Activated CD8-positive, alpha-beta memory T cell treated with anti-CD3 and anti-CD28 coated beads for 36 hours (primary cell): ENCODE results near the gene SPAG4. TPM values are rescaled to one million over a fixed set of nuclear protein-coding genes. Genes with fewer than 3 reads are reported as not detected.

Source experiments
- CTCF ChIA-PET: fragments of 350-600 bp; sonication (Branson Sonifier 250); formaldehyde crosslinking; loops from one replicate; lab custom pipeline; 2021; ENCODE audit warnings: antibody characterized with exemption; lab: Charles Lee
- POLR2A ChIA-PET: fragments of 350-600 bp; sonication (Branson Sonifier 250); formaldehyde crosslinking; loops from one replicate; lab custom pipeline; 2021; ENCODE audit warnings: antibody characterized with exemption; lab: Charles Lee
- total RNA-seq, 2 experiments: library from RNA; stranded (reverse); gene quantifications; one replicate each; pipeline ENCODE4 v1.2.3, GENCODE V29; 2021

The SPAG4 gene, protein sequence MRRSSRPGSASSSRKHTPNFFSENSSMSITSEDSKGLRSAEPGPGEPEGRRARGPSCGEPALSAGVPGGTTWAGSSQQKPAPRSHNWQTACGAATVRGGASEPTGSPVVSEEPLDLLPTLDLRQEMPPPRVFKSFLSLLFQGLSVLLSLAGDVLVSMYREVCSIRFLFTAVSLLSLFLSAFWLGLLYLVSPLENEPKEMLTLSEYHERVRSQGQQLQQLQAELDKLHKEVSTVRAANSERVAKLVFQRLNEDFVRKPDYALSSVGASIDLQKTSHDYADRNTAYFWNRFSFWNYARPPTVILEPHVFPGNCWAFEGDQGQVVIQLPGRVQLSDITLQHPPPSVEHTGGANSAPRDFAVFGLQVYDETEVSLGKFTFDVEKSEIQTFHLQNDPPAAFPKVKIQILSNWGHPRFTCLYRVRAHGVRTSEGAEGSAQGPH
- total RNA-seq: 1 to 10 TPM; 3.5 to 4.7 TPM

DNA sequence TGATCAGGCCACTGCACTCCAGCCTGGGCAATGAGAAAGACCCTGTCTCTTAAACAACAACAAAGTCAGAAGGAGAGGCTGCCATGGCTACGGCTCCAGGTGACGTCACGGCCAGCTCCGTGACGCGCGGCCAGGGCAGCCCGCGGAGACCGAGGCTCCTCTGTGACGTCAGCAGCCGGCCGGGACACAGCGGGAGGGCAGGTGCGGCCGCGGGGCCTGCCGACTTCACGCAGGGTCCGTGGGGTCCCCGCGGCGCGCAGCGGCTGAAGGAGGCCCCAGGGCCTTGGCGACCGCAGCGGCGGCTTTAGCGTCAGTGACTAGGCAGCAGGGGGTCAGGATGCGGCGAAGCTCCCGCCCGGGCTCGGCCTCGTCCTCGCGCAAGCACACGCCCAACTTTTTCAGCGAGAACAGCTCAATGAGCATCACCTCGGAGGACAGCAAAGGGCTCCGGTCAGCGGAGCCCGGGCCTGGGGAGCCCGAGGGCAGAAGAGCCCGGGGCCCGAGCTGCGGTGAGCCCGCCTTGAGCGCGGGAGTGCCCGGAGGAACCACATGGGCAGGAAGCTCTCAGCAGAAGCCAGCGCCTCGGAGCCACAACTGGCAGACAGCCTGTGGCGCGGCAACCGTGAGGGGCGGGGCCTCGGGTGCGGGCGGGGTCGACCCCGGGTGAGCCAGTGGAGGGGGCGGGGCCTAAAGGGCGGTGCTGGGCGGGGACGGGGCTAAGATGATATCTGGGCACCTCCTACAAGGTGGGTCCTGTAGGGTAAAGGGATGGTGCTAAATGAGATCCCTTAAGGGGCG is at the start of gene SPAG4:
Gene SPAG4 (plus strand): TSS at position 163 of the 798 bp plus-strand sequence. CDS start 175 bp downstream, at position 338.
- CTCF ChIA-PET: interaction anchor here (0.8 to 2.6 kb wide), 3 partner anchors 13 to 49 kb away, joined by 4 to 11 read pairs (median 10); partner anchors contain the start of genes CPNE1 and RBM12
- POLR2A ChIA-PET: interaction anchor here (0.5 to 6.2 kb wide), 13 partner anchors 9 to 338 kb away, joined by 3 to 77 read pairs (median 4); partner anchors contain the start of genes CPNE1, NFS1, RBM12 and RBM39

DNA sequence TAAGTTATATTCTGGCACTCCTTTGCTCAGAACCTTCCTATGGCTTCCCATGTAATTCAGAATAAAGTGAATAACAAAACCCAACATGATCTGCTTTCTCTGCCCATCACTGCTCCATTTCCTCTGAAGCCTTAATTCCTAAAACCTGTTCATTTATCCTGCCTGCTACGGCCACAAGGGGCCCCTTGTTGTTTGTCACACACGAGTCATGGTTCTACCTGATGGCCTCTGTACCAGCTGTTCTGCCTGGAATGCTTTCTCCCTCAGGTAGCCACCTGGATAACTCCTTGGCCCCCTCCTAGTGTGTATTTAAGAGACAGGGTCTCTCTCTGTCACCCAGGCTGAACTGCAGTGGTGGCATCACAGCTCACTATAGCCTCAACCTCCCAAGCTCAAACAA is 47.0 kb upstream of the SPAG4 start:
- POLR2A ChIA-PET: interaction anchor here (0.6 kb wide), 1 partner anchor 85 kb away, joined by 3 read pairs; no protein-coding TSS in a partner anchor
- CTCF ChIA-PET: no interaction called here

DNA sequence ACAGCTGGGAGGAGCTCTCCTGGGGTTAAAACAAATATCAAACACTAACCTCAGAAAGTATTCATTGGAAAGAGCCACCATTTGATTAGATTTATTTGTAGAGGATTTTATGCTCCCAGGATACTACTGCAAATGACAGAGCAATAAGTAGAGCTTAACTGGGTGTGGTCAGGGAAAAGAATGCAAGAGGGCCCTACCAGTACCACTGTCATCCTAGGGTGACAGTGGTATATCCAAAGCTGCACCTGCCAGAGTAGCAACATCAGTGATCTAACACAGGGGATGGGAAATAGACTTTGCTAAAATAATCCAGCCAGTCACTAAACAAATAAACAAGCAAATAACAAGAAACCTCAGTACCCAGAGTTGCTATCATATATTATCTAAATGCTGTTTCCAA is 44.1 kb upstream of the SPAG4 start:
- POLR2A ChIA-PET: no interaction called here
- CTCF ChIA-PET: no interaction called here

DNA sequence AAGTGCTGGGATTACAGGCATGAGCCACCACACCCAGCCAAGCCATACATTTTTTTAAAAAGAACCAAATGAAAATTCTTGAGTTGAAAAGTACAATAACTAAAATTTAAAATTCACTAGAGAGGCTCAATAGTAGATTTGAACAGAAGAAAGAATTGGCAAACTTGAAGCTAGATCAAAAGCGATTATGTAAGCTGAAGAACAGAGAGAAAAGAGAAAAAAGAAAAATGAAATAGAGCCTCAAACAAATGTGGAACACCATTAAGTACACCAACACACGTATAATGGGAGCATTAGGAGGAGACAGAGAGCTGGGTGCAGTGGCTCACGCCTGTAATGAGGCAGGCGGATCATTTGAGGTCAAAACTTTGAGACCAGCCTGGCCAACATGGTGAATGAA is 42.8 kb upstream of the SPAG4 start:
- ChIA-PET CTCF (no interaction called here), POLR2A (no interaction called here)

DNA sequence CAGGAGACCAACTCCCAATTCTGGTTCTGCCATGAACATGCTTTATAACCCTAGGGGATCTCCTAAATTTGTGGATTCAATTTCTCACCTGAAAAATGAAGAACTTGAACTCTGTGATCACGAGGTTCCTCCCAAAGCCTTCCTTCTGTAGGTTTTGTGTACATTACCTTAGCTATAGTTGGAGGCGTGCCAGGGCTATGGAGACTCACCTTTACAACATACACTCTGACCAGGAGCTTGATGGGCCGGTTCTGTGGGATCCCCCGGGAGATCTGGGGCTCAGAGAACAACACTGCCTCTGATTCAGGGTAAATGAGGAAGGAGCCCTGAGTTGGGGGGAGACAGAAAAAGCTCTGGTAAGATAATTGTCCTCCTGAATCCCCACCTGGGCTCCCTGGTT is 39.7 kb upstream of the SPAG4 start:
- ChIA-PET CTCF (no interaction called here), POLR2A (no interaction called here)

DNA sequence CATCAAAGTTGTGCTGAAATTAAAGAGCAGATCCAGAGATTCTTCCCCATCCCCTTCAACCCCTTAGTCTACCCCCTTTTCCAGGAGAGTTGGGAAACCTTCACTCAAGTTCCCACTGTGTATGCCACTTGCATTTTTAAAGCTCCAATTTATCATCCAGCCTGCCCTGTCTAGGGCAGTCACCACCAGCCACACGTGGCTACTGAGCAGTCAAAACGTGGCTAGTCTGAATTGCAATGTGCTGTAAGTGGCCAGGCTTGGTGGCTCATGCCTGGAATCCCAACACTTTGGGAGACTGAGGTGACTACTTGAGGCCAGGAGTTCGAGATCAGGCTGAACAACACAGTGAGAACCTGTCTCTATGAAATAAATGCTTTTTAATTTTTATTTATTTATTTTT is 38.8 kb upstream of the SPAG4 start:
- POLR2A ChIA-PET: no interaction called here
- CTCF ChIA-PET: interaction anchor here (0.6 kb wide), 1 partner anchor 869 kb away, joined by 3 read pairs; no protein-coding TSS in a partner anchor

DNA sequence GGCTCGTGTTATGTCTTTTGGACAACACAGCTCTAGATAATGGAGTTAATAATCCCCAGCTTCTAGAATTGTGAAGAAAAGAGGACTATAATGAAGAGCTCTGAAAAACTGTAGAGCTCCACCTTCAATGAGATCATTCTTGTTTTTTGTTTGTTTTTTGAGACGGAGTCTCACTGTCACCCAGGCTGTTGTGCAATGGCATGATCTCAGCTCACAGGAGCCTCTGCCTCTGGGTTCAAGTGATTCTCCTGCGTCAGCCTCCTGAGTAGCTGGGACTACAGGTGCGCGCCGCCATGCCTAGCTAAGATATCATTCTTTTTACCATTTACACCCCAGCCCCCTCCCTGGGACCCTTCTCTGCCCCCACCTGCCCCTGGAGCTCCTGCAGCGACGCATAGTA is 37.2 kb upstream of the SPAG4 start:
- ChIA-PET CTCF (interaction anchor here (0.5 kb wide), 1 partner anchor 42 kb away, joined by 3 read pairs; no protein-coding TSS in a partner anchor), POLR2A (no interaction called here)

DNA sequence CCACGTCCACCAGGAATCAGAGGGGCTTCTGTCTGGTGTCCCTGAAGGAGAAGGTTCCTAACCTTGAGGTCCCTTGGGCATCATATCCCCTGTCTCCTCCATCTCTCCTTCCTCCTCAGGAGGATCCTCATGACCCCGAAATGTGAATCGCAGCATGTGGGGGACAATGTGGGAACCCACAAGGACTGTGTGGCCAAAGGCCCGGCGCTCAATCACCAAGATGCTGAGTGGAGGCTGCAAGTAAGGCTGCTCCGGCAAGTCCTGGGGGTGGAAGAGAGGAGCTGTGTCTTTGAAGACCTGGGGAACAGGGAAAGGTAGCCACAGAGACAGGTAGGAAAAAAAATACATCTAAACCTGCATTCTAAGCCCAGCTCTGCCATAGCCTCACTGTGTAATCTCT is 36.4 kb upstream of the SPAG4 start:
- ChIA-PET CTCF (no interaction called here), POLR2A (interaction anchor here (0.7 kb wide), 1 partner anchor 47 kb away, joined by 8 read pairs; no protein-coding TSS in a partner anchor)

DNA sequence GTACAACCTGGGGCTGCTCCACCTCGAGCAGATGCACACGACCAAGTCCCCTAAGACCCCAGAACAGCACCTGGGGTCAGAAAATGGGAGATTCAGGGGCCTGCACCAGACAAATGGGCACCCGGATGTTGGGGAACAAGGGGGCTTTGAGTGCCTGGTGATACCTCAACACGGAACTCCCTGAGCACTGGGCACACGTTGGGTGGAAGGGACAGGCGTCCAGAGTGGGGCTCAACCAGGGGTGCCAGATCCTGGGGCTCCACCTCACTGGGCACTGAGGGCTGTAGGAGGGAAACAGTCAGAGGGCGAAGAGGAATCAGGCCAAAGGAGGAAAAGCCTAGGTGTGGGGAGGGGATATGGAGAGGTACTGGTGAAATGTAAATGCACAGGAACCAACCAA is 33.5 kb upstream of the SPAG4 start:
- CTCF ChIA-PET: interaction anchor here (0.6 kb wide), 1 partner anchor 330 kb away, joined by 3 read pairs; no protein-coding TSS in a partner anchor
- POLR2A ChIA-PET: no interaction called here

DNA sequence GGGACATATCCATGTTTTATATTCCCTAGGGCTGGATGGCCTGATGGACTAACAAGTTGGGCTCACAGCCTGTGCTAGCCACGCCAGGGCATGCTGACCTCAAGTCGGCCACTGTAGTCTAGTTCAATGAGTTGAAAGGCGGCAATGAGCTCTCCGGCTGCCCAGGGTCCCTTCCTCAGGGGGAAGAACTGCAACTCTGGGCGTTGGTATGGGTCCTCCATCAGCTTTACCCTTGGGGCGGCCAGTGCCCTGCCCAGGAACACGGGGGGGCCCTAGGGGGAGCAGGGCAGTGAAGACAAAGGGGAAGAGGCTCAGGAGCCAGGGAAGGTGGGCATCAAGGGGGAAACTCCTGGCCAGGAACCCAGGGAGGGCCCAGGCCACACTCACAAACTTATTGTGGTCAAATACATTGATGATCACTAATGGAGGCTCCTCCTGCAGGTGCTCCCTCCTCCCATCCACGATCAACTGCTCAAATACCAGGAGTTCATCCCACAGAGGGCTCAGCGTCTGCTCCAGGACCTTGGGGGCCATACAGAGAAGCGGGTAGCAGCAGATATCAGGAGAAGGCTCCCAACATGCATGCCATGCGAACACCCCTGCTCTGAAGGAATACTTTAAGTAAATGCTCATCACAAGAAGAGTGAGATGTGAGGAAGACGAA is 32.8 kb upstream of the SPAG4 start:
- ChIA-PET CTCF (no interaction called here), POLR2A (no interaction called here)

DNA sequence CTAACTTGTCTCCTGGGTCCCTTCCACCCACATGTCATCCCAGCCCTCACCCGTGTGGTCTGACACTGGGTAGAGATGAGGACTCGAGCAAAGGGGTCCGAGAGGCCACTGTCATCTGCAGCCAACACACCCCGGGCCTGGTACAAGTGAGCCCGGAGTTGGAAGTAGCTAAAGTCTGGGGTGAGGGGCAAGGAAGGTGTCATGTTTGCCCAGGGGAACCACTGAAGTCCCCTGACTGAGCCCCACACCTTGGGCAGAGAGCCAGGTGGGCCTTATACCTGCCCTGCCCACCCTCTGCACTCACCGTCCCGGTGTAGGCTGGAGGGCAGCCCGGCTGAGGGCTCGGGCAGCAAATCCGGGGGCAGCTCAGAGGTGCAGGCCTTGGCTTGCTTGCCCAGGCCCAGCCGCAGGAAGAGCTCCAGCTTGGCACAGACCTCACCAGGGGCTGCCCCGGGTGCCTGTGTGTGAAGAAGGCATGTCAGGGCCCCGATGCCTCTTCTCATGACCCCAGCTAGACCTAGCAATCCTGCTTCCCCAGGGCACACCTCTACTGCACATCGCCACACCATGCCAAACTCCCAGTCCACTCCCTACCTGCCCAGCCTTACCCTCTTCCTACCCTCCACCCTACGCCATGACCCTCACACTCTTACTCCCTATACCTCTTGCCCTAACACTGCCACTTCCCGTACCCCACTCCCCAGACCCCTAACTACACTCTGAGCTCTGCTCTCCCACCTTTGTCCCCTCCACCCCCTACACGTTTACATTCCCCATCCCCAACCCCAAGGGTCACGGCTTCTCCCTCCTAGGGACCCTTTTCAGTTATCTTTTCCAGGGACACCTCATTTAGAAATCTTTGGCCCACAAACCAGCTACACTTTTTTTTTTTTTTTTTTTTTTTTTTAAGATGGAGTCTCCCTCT is 31.7 kb upstream of the SPAG4 start:
- ChIA-PET CTCF (no interaction called here), POLR2A (interaction anchor here (0.6 kb wide), 1 partner anchor 18 kb away, joined by 8 read pairs; no protein-coding TSS in a partner anchor)

DNA sequence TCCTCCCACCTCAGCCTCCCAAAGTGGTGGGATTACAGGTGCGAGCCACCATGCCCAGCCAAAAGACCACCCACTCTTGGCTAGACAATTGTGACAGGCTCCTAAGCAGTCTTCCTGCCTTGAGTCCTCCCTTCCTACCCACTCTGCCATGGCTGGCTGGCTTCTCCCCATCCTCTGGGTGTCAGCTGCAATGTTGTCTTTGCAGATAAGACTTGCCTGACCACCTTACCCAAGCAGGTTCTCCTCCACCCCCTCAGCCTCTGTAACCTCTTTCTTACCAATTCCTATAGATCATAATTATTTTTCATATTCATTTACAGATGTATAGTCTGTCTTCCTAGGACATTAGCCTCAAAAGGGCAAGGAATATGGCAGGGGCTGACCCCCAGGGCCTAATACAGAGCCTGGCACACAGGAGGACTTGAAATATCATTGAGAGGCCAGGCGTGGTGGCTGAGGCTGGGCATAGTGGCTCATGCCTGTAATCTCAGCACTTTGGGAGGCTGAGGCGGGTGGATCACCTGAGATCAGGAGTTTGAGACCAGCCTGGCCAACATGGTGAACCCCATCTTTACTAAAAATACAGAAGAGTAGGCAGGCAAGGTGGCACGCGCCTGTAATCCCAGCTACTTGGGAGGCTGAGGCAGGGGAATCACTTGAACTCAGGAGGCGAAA is 28.7 kb upstream of the SPAG4 start:
- CTCF ChIA-PET: no interaction called here
- POLR2A ChIA-PET: no interaction called here

DNA sequence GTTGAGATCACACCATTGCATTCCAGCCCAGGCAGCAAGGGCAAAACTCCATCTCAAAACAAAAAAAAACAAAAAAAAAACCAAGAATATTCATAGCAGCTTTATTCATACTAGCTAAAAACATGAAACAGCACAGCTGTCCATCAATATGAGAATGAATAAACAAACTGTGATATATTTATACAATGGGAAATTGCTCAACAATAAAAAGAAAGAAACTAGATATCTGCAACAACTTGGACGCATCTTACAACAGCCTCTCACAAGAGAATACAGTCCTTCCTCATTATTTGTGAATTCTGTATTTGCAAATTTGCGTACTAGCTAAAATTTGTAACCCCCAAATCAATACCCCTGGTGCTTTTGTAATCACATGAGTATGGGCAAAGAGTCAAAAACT is 28.2 kb upstream of the SPAG4 start:
- ChIA-PET POLR2A (no interaction called here), CTCF (interaction anchor here (0.7 kb wide), 1 partner anchor 9 kb away, joined by 3 read pairs; no protein-coding TSS in a partner anchor)

DNA sequence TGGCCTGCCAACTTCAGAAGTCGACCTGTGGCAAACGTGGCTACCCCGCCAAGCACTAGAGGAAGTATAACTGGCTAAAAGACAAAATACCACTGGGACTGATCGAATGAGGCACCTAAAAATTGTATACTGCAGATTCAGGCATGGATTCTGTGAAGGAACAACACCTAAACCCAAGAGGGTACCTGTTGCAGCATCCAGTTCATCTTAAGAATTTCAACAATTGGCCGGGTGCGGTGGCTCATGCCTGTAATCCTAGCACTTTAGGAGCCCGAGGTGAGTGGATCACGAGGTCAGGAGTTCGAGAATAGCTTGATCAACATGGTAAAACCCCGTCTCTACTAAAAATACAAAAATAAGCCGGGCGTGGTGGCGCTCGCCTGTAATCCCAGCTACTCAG is 27.2 kb upstream of the SPAG4 start:
- POLR2A ChIA-PET: no interaction called here
- CTCF ChIA-PET: interaction anchor here (0.7 to 0.9 kb wide), 2 partner anchors 8 to 13 kb away, joined by 3 to 4 read pairs; no protein-coding TSS in a partner anchor

DNA sequence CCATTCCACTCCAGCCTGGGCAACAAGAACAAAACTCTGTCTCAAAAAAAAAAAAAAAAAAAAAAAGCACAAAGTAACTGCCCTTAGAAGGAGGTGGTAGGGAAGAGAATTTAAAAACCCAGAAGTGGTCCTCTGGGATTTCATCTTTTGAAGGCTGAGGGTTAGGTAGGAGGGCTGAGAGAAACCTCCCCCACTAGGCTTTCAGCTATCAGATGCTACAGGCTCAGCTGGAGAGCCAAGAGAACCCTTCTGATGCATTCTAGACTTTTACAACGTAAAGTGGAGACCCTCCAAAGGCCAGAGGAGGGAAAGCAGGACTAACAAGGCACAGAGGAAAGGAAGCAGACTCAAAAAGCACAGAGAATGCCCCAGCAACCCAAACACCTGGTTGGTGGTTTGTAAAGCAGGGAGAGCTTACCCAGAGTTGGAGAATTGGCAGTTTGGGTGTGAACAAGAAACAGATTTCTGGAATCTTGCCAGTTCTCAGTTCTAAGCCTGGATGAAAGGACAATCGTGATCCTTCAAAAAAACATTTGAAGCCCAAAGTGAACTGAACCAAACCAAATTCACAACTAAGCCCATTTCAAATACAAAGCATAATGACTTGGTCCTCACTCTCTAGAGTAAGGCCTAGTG is 23.2 kb upstream of the SPAG4 start:
- ChIA-PET POLR2A (no interaction called here), CTCF (interaction anchor here (0.6 to 1.1 kb wide), 2 partner anchors 9 to 244 kb away, joined by 3 read pairs; no protein-coding TSS in a partner anchor)

DNA sequence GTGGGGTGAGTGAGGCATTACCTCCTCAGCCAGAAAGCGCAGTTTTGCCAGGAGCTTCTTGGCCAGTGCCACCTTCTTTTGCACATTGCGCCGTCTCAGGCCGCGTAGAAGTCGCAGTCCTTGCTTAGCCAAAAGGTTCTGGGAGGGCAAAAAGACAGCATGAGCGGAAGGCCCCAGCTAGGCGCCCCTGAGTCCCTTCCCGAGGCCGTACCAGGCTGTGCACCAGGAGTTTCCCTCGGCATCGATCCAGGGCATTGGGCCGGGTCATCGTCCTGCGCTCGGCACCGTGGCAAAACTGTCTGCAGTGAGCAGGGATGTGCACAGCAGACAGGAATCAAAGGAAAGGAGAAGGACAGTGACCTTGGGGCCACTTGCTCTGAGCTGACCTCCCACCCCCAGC is 20.2 kb upstream of the SPAG4 start:
- POLR2A ChIA-PET: no interaction called here
- CTCF ChIA-PET: interaction anchor here (1.4 kb wide), 1 partner anchor 25 kb away, joined by 5 read pairs; no protein-coding TSS in a partner anchor

DNA sequence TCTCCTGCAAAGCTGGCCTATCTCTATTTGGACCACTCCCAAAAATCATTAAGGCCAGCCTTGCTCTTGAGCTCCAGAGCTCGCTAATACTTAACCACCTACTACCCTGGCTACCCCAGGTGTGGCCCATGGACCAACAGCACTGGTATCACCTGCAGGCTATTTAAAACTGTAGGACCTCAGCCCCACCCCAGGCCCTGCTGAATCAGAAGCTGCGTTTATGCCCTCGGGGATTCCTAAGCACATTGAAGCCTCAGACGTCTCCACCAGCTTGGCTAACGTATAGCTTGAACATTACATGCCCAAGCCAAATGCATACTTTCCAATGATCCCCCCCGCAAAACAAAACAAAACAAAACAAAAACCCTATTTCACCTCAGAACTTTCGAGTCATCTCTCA is 19.7 kb upstream of the SPAG4 start:
- ChIA-PET CTCF (interaction anchor here (1.1 kb wide), 1 partner anchor 8 kb away, joined by 3 read pairs; no protein-coding TSS in a partner anchor), POLR2A (no interaction called here)
